SJCRH30 (cell line): ENCODE data around the gene CMPK1. TPM values are rescaled to one million over a fixed set of nuclear protein-coding genes. Genes with fewer than 3 reads are reported as not detected.
A peak's percentile ranks its signal among the peaks of the same experiment; 100 is the strongest.

Source experiments
- DNase-seq, 2 experiments: peaks; one replicate each; pipeline ENCODE4 v3.0.0-alpha.2; 2015 to 2020
- H3K27ac ChIP-seq: fragments of 250-450 bp; sonication (Bioruptor Pico); 2 replicates; pipeline ENCODE4 v1.5.1; 2020; ENCODE audit warnings: mild to moderate bottlenecking, moderate library complexity
- H3K27me3 ChIP-seq: fragments of 250-450 bp; sonication (Bioruptor Pico); 2 replicates; pipeline ENCODE4 v1.5.1; 2020; ENCODE audit warnings: mild to moderate bottlenecking, moderate library complexity
- H3K36me3 ChIP-seq: fragments of 250-450 bp; sonication (Bioruptor Pico); 2 replicates; pipeline ENCODE4 v1.5.1; 2020; ENCODE audit warnings: mild to moderate bottlenecking, moderate library complexity
- H3K4me1 ChIP-seq: fragments of 250-450 bp; sonication (Bioruptor Pico); 2 replicates; pipeline ENCODE4 v1.5.1; 2020; ENCODE audit warnings: mild to moderate bottlenecking, moderate library complexity
- H3K4me3 ChIP-seq: fragments of 250-450 bp; sonication (Bioruptor Pico); 2 replicates; pipeline ENCODE4 v1.5.1; 2020; ENCODE audit warnings: mild to moderate bottlenecking, moderate library complexity
- H3K9me3 ChIP-seq: fragments of 250-450 bp; sonication (Bioruptor Pico); replicated peaks from 2 replicates; pipeline ENCODE4 v1.5.1; 2020; ENCODE audit warnings: mild to moderate bottlenecking, moderate library complexity
- total RNA-seq: library from RNA; depleted of rRNA; stranded (reverse); fragments of >200 nt; shearing (Covaris generic); gene quantifications from 2 replicates; pipeline ENCODE4 v1.2.3, GENCODE V29; 2014; rRNA removed

Gene CMPK1
- total RNA-seq, 1 experiment from 2014 or later, result 144 TPM

DNA sequence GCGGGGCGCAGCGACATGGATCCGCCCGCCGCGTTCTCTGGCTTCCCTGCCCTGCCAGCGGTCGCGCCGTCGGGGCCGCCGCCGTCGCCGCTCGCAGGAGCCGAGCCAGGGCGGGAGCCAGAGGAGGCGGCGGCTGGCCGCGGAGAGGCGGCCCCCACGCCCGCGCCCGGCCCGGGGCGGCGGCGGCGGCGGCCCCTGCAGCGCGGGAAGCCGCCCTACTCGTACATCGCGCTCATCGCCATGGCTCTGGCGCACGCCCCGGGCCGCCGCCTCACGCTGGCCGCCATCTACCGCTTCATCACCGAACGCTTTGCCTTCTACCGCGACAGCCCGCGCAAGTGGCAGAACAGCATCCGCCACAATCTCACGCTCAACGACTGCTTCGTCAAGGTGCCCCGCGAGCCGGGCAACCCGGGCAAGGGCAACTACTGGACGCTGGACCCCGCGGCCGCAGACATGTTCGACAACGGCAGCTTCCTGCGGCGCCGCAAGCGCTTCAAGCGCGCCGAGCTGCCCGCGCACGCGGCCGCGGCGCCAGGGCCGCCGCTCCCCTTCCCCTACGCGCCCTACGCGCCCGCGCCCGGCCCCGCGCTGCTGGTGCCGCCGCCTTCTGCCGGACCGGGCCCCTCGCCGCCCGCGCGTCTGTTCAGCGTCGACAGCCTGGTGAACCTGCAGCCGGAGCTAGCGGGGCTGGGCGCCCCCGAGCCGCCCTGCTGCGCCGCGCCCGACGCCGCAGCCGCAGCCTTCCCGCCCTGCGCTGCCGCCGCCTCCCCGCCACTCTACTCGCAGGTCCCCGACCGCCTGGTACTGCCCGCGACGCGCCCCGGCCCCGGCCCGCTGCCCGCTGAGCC, 83.0 kb downstream of the CMPK1 start:
- Histone ChIP-seq H3K4me1 (no peaks in the 10 kb centered on the region), H3K9me3 (no peaks in the 10 kb centered on the region), H3K27me3 (no peaks in the 10 kb centered on the region), H3K4me3 (no peak overlapping the region), H3K27ac (no peak overlapping the region), H3K36me3 (no peaks in the 10 kb centered on the region)
- DNase-seq, result no peak

DNA sequence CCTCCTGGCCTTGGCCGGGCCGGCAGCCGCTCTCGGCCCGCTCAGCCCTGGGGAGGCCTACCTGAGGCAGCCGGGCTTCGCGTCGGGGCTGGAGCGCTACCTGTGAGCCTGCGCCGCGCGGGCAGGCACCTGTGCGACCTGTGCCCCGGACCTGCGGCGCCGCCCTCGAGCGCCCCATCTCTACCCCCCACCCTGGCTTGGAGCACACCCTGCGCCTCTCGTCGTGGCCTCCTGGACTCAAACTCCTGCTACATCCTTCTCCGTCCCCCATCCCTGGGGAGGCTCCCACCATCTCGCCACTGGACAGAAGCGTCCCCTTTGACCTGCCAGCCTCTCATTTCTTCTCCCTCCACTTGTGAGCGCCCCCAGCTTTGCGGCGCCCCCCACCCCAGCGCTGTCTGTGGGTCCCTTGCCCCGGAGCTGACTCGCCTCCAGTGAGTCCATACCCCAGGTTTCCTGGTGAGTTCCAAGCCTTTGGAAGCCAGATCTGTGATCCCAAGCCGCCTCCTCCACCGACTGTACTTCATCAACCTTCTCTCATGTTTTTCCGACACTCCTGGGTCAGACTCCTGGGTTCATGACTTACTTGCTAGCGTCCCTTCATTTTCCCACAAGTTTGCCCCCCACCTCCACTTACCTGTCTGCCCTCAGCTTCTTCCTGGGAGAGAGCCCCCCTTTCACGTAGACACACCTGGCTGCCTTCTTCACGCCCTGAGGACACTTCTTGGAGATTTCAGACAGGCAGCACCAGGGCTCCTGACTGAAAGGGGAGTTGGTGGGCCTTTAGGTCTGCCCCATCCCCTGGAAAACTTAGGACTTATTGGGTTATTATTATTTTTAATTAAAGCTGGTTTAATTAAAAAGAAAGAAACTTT, 83.8 kb downstream of the CMPK1 start:
- no peak overlapping the region for H3K4me3 ChIP-seq
- H3K36me3 ChIP-seq, result no peaks in the 10 kb centered on the region
- DNase-seq, result no peak
- H3K4me1 ChIP-seq, result no peaks in the 10 kb centered on the region
- no peaks in the 10 kb centered on the region for H3K27me3 ChIP-seq
- no peak overlapping the region for H3K27ac ChIP-seq
- no peaks in the 10 kb centered on the region for H3K9me3 ChIP-seq

DNA sequence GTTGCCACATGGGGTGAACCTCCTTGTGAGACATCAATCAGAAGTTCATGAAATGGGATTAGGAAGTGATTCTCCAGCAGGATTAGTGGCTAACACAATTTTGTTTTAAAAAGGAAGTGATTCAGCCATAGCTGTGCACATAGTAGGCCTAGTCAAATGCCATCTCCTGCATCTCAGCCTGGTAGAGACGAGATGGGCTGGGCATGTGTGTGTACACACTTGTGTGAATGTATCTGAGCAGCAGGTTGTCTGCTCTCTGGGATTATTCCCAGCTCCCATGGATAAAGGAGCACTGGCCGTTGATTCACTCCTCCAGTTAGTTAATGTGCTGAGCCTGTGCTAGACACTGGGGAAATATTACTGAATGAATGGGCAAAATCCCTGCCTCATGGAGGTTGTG, 84.5 kb downstream of the CMPK1 start:
- Histone ChIP-seq H3K27me3 (no peaks in the 10 kb centered on the region), H3K9me3 (no peaks in the 10 kb centered on the region), H3K36me3 (no peaks in the 10 kb centered on the region), H3K4me3 (no peak overlapping the region), H3K27ac (no peak overlapping the region), H3K4me1 (no peaks in the 10 kb centered on the region)
- DNase-seq, result no peak

DNA sequence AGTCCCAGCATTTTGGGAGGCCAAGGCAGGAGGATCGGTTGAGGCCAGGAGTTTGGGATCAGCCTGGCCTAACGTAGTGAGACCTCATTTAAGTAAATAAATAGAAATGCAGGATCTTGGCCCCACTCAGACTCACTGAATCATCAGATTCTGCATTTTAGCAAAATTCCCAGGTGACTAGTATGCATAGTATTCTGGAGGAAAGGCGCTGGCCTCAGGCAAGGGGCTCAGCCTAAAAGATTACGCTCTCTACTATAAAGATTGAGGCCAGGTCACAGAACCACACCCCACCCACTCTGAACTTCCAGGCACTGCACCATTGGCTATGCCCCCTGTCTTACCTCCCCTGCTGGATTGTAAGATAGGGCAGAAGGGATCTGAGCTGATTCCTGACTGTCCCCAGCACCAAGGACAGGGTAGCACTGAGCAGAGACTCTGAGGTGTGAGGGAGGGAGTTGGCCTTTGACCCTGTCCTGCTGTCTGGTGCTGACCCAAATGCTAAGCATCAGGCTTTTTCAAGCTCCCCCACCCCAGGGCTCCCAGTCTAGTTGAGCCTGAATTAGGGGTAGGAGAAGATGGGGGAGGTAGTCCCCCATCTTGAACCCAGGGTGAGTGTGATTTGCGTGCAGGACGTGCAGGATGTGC, 85.2 kb downstream of the CMPK1 start:
- no peaks in the 10 kb centered on the region for H3K4me1 ChIP-seq
- DNase-seq, result no peak
- H3K4me3 ChIP-seq, result no peak overlapping the region
- H3K27ac ChIP-seq, result no peak overlapping the region
- no peaks in the 10 kb centered on the region for H3K36me3 ChIP-seq
- no peaks in the 10 kb centered on the region for H3K27me3 ChIP-seq
- H3K9me3 ChIP-seq, result no peaks in the 10 kb centered on the region

DNA sequence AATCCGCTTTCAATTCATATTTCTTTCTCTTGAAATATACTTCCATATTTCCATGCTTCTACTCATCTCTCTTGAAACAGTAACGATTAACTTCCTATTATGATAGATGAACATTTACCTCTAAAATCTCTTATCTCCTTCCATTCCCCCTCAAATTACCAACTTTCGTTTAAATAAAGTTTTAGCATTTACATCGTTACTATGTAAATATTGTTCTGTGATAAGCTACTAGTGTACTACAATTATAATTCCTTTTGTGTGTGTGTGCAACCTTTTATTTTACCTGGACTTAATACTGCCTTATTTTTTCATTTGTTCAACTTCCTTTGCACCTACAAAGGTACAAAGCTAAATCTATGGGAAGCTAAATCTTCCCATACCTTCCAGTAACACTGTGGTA, 87.0 kb downstream of the CMPK1 start:
- no peak overlapping the region for H3K27ac ChIP-seq
- no peaks in the 10 kb centered on the region for H3K27me3 ChIP-seq
- no peak for DNase-seq

DNA sequence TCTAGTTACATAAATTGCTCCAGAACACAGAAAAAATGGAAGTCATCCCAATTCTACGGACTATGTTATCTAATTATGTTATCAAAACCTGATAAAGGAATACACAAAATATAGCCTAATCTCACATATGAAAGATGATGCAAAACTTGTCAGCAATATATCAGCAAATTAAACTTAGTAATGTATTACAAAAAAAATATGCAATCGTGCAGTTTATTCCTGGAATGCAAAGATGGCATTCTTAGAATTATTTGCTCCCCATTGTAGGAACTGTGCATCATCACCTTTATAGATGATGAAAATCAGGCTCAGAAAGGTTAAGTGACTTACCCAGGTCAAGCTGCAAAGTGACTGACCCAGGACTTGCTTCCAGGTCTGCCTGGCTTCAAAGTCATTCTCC, 90.3 kb downstream of the CMPK1 start:
- DNase-seq, result no peak
- H3K27ac ChIP-seq, result no peak overlapping the region
- H3K4me1 ChIP-seq, result no peaks in the 10 kb centered on the region
- no peak overlapping the region for H3K4me3 ChIP-seq
- no peaks in the 10 kb centered on the region for H3K27me3 ChIP-seq
- no peaks in the 10 kb centered on the region for H3K36me3 ChIP-seq
- H3K9me3 ChIP-seq, result no peaks in the 10 kb centered on the region

More for the DNA sequence above, 87.0 kb downstream of the CMPK1 start:
- Histone ChIP-seq H3K9me3 (no peaks in the 10 kb centered on the region), H3K36me3 (no peaks in the 10 kb centered on the region), H3K4me3 (no peak overlapping the region), H3K4me1 (no peaks in the 10 kb centered on the region)

DNA sequence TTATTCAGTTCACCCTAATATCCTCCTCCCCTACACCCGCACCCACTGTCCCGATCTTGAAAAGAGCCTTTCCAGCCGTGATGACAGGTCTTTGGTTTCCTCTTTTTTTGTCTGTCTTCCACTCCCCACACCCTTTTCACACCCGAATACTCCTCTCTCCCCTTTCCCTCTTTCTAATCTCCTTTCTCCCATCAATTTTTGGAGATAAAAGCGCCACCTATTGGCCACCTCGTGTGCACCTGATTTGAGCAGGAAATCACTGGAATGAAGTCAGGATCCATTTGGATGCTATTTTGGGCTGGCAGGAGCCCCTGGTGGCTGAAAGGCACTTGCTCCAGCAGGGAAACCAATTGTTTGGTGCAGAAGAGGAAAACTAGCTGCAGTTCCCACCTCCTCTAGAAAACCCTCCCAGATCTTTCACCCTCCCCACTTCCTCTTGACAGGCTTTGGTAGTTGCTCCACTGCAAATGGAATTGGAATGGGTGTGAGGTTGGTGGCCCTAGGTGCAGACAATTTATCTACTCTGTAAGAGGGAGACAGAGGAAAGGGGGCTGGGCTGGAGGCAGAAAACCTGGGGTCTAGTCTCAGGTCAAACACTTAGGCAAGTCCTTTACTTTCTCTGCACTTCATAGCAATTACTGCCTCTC, 90.9 kb downstream of the CMPK1 start:
- Histone ChIP-seq H3K27me3 (no peaks in the 10 kb centered on the region), H3K27ac (no peak overlapping the region), H3K36me3 (no peaks in the 10 kb centered on the region), H3K9me3 (no peaks in the 10 kb centered on the region), H3K4me3 (no peak overlapping the region), H3K4me1 (no peaks in the 10 kb centered on the region)
- DNase-seq, result peak; percentile 70 to 87

Other genes with a start within 250 kb of the CMPK1 start
- gene CYP4A22, start 196.3 kb upstream of the CMPK1 start, total RNA-seq, result not detected in 2 replicates
- not detected in 2 replicates for gene PDZK1IP1, start 143.8 kb upstream of the CMPK1 start, total RNA-seq
- 2.9 and 4.2 TPM in 2 replicates for gene TAL1, start 101.6 kb upstream of the CMPK1 start, total RNA-seq
- gene STIL, start 19.6 kb upstream of the CMPK1 start, total RNA-seq, result 48.5 and 53.4 TPM in 2 replicates
- gene FOXE3, start 82.5 kb downstream of the CMPK1 start, total RNA-seq, result not detected in 2 replicates
- gene FOXD2, start 104.3 kb downstream of the CMPK1 start, total RNA-seq, result 1.7 and 2.2 TPM in 2 replicates